ES-I3 (cell line): ENCODE data around the gene UNC13C.

Experiments used
- H3K36me3 ChIP-seq: 2 replicates; pipeline ENCODE4 v1.6.1; 2013; ENCODE audit warnings: mild to moderate bottlenecking, low read length, control low read depth, moderate library complexity; ENCODE audit not compliant: insufficient read depth
- H3K4me1 ChIP-seq: 2 replicates; pipeline ENCODE4 v1.6.1; 2013; ENCODE audit warnings: mild to moderate bottlenecking, control low read depth, low read length; ENCODE audit not compliant: insufficient read depth
- H3K9ac ChIP-seq: 2 replicates; pipeline ENCODE4 v1.6.1; 2013; ENCODE audit warnings: low read depth, mild to moderate bottlenecking, low read length, moderate library complexity
- H3K9me3 ChIP-seq: 2 replicates; pipeline ENCODE4 v1.6.1; 2013; ENCODE audit warnings: mild to moderate bottlenecking, low read length, moderate library complexity; ENCODE audit not compliant: control insufficient read depth, insufficient read depth

Gene UNC13C

DNA sequence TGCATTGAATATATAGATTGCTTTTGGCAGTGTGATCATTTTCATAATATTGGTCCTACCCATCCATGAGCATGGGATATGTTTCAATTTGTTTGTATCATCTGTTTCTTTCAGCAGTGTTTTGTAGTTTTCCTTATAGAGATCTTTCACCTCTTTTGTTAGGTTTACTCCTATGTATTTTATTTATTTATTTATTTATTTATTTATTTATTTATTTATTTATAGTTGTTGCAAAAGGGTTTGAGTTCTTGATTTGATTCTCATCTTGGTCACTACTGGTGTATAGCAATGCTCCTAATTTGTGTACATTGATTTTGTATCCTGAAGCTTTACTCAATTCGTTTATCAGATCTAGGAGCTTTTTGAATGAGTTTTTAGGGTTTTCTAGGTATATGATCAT, 478.2 kb downstream of the UNC13C start:
- Histone ChIP-seq H3K4me1 (no peaks in the 10 kb centered on the region), H3K36me3 (no peaks in the 10 kb centered on the region), H3K9me3 (no peaks in the 10 kb centered on the region; the same call in 1 of the 2 replicates), H3K9ac (no peak overlapping the region)

DNA sequence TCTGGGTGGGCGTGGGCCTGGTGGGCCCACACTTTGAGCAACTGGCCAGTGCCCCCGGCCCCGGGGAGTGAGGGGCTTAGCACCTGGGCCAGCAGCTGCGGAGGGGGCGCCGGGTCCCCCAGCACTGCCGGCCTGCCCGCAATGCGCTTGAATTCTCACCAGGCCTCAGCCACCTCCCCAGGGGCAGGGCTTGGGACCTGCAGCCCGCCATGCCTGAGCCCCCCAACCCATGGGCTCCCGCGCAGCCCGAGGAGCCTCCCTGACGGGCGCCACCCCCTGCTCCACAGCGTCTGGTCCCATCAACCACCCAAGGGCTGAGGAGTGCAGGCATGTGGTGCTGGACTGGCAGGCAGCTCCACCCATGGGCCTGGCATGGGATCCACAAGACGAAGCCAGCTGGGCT, 484.3 kb downstream of the UNC13C start:
- H3K36me3 ChIP-seq: no peaks in the 10 kb centered on the region
- H3K9me3 ChIP-seq: no peaks in the 10 kb centered on the region
- H3K9ac ChIP-seq: no peak overlapping the region
- no peaks in the 10 kb centered on the region for H3K4me1 ChIP-seq

DNA sequence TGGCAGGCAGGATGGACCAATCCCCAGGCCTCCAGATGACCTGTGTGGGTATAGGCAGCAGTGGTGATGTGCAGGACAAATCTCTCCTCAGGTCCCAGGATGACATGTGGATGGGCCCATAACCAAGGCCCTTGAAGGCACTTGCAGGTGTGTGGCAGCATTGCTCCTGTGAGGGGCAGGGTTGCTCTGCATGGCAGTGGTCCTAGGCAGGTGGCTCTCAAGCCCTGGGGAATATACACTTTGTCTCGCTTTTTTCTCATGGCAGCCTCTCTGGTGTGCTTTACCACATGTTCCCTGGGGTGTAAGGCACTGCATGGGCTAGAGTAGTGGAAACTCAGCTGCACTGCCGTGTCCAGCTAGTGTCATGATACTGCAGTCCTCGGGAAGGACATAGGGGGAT, 503.6 kb downstream of the UNC13C start:
- Histone ChIP-seq H3K36me3 (no peaks in the 10 kb centered on the region), H3K9ac (no peak overlapping the region), H3K9me3 (no peaks in the 10 kb centered on the region), H3K4me1 (0 out of 2 replicates have a peak, but pooled peaks cover 4% of the 10 kb centered on the region)

DNA sequence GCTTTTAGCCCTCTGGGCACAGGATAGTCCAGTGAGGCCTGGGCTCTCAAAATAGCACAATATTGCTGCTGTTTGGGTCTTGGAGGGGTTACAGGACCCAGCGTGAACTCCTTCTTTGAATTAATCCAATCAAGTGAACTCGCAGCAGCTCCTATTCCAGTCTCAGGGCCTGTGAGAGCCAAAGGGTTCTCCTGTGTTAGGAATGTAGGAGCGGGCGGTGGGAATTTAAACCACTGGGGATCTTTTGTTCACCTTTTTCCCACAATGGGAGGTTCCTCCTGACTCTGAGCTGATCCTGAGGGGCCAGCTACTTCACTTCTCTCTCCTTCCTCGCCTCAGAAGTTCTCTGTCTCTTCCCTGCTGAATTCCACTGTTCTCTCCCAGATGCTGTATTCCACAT, 504.0 kb downstream of the UNC13C start:
- H3K9me3 ChIP-seq: no peaks in the 10 kb centered on the region
- no peaks in the 10 kb centered on the region for H3K36me3 ChIP-seq
- H3K4me1 ChIP-seq: 0 out of 2 replicates have a peak, but pooled peaks cover 4% of the 10 kb centered on the region
- no peak overlapping the region for H3K9ac ChIP-seq

DNA sequence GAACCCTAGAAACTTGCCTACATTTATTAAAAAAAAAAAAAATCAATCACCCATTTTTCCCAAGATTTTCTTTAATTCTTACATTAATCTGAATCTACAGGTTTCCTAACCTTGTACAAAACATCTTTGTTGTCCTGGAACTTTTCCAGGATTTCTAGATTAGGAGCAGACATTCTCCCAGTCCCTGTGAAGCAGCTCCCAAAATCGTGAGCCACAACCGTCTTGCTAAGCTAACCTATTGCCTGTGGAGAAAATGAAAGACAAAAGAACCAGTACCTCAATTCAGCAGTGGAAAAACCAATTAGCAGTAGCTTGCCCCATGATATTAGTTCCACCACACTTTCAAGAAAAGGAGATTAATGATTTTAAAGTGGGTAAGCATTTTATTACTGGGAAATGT, 522.1 kb downstream of the UNC13C start:
- Histone ChIP-seq H3K9me3 (no peaks in the 10 kb centered on the region), H3K36me3 (no peaks in the 10 kb centered on the region), H3K9ac (no peak overlapping the region), H3K4me1 (peaks cover 6% of the 10 kb centered on the region; the same call in 1 of the 2 replicates)

DNA sequence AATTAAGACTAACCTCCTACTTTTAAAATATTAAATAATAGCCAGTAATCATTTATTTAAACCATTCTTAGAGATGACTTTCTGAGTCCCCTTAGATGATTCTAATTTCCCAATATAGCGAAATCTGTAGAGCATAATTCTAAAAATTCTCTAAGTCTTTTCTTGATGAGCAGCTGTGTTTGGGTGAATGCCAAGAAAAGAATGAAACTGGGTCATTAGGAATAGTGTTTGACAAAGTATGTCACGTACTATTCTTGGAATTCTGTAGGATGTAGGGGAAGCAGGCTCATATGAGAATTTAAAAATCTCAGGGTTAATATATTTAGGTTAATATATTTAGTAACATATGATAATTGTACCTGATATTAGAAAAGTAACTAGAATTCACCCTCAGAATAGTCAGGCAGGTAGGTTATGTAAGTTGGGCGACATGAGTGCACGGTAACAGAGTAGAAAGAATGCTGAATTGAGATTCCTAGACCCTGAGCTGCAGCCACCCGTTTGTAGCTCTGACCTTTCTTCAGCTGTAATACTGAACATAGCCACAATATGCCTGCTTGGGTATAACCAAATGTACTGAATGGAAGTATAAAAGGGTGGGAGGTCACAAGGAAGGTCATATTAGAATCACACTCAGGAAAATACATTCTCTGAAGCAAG, 524.3 kb downstream of the UNC13C start:
- Histone ChIP-seq H3K9me3 (no peaks in the 10 kb centered on the region), H3K4me1 (peaks cover 6% of the 10 kb centered on the region; the same call in 1 of the 2 replicates), H3K36me3 (no peaks in the 10 kb centered on the region), H3K9ac (no peak overlapping the region)

DNA sequence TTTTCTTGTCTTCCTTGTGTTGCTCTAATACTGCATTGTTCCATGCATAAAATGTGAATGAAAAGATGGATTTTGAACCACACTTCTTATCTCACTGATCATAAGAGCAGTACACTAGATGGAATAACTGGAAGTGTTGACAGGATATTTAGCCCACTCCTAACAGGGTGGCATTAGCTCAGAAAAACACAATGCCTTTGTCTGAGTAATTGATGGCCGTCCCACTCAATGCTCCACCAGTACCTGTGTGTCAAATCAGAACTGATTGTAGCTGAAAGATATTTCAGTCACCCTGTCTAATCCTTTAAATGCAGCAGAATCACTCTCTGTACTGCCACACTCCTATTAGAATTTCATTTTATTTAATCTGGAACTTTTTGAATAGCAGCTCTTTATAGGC, 526.5 kb downstream of the UNC13C start:
- Histone ChIP-seq H3K9ac (no peak overlapping the region), H3K4me1 (no peaks in the 10 kb centered on the region), H3K9me3 (no peaks in the 10 kb centered on the region), H3K36me3 (no peaks in the 10 kb centered on the region)

DNA sequence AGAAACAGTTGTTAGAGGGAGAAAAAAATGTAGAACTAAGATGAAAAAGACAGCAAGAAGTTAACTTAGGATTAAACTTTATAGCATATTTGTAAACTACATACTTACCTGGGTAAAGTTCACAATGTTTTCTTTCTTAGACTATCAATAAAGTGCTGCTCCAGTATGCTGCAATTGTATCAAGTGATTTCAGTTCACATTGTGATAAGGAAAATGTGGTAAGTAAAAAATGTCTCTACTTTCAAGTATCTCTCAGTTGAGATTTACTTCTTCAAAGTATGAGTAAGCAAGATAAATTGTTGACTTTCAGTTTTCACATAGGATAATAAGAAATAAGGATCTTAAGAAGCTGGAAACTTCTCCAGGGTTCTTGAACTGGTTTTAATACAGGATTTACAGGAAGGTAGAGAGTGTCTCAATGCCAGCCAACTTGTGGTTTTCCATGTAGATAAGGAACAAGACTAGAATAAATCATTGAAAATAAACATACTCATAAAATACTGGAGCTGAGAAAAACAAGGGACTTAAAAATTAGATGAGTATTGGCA, 528.8 kb downstream of the UNC13C start:
- Histone ChIP-seq H3K36me3 (no peaks in the 10 kb centered on the region), H3K9me3 (no peaks in the 10 kb centered on the region), H3K4me1 (no peaks in the 10 kb centered on the region), H3K9ac (no peak overlapping the region)

DNA sequence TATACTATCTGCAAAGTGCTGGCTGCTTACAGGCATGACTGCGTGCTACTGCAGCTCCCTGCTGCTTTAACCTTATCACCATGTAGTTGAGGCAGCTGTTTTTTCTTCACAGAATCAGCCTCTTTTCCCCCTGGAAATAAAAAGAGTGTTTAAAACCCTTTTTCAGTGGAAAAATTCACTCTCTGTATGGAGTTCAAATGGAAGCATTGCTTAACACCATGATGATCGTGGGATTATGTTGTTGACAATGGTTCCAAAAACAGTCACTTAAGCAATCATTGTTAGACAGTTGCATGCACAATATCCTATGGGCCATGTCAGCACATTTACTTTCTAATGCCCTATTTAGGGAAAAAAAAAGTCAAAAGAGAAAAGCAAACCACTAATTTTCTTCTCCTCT, 536.4 kb downstream of the UNC13C start:
- Histone ChIP-seq H3K9me3 (peaks cover 5% of the 10 kb centered on the region), H3K36me3 (no peaks in the 10 kb centered on the region), H3K9ac (no peak overlapping the region), H3K4me1 (no peaks in the 10 kb centered on the region)

DNA sequence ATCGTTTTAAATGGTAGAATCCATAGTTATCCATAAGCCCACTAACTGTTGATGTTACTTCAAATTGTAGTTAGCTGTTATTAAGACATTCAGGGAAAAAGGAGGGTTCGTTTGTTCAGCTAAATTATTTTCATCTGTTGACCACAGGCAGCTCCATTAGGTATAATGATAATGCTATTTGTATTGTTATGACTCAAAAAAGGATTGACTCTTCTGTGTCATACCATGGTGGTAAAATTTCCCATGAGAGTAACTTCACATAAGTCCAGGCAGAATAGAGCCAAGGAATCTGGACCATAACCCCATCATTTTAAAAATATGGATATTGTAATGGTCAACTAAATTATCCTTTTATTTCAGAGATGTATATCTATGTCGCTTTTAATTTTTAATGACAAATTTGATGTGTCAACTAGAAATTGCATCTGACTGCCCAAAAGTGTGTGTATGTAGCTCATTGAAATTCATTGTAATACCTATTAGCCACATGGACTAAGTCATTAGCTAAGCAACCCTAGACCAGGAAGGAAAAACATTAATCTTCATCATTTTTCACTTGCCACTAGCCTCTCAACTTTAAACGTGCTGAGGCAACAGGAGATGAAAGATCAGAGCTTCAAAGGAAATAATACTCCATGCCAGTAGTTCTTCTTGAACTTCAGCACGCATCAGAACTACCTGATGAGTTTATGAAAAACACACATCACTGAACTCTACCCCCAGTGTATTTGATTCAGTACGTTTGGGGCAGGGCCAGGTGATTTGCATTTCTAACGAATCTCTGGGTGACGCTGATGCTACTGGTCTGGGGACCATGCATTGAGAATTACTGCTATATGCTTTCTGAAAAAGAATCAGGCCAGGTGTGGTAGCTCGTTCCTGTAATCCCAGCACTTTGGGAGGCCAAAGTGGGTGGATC, 537.7 kb downstream of the UNC13C start:
- Histone ChIP-seq H3K9me3 (peaks cover 5% of the 10 kb centered on the region), H3K4me1 (no peaks in the 10 kb centered on the region), H3K36me3 (no peaks in the 10 kb centered on the region), H3K9ac (no peak overlapping the region)

DNA sequence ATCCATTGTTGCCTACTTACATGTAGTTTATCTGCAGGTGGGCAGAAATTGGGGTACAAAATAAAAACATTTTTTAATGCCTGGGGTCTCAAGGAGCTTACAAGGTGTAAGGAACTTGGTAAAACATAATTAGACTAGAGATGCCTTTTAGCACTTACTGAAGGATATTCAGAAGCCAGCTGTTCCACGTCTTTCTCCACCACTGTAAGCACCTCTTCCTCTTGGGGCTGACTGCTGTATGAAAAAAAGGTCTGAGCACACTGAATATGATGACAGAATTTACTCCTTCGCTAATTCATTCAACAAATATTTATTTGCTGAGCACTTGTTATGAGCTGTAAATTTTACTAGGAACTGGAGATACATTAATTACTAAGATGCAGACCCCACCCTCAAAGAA, 539.1 kb downstream of the UNC13C start:
- H3K9ac ChIP-seq: no peak overlapping the region
- no peaks in the 10 kb centered on the region for H3K4me1 ChIP-seq
- H3K36me3 ChIP-seq: no peaks in the 10 kb centered on the region
- peaks cover 5% of the 10 kb centered on the region for H3K9me3 ChIP-seq

DNA sequence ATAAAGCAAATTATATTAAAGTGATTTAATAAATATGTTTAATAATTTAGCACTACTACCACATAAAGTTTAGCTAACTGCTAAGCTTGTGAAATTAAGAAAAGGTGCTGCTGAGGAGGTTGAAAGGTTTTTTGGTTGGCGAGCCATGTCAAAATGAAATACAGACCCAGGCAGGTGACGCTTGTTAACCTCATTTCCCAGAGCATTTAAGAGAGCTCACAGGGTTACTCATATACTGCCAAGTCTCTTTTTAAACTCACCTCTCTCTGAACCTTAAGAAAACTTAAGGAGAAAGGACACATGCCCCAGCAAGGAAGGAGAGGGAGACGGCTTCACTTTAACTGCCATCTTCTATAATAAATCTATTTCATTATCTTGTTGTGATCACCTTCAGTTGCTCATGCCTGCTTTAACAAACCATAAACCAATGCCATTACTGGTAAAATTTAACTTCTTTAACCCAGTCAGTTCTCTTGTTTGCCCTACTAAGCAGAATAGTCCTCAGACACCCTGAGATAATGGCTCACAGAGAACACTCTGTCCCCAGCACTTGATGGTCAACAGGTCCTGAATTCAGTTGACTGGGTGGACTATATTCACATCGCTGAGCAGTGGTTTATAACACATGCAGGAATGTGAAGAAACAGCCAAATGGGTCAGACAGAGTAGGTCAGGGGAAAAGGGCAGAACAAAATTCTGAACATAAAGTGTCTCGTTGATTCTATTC, 540.1 kb downstream of the UNC13C start:
- no peaks in the 10 kb centered on the region for H3K4me1 ChIP-seq
- peaks cover 5% of the 10 kb centered on the region for H3K9me3 ChIP-seq
- H3K9ac ChIP-seq: no peak overlapping the region
- H3K36me3 ChIP-seq: no peaks in the 10 kb centered on the region

DNA sequence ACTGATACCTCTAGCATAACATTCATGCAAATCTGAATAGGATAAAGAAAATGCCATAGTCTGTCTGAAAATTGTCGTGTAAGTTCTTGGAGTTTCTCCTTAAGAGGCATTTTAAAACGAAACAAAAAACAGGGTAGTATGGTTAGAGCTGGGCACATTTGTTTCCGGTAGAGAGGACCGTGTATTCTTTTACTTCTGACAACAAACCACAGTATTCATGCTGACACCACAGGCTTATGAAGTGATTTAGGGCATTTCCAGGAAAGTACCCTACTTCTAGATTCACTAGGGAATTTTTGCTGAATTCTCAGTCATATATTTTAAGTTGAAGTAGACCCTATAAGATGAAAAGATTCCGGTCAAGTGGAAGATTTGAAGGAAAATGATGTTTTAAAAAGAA, 541.3 kb downstream of the UNC13C start:
- no peaks in the 10 kb centered on the region for H3K36me3 ChIP-seq
- H3K4me1 ChIP-seq: no peaks in the 10 kb centered on the region
- H3K9me3 ChIP-seq: peaks cover 2% of the 10 kb centered on the region; the same call in 1 of the 2 replicates
- no peak overlapping the region for H3K9ac ChIP-seq

DNA sequence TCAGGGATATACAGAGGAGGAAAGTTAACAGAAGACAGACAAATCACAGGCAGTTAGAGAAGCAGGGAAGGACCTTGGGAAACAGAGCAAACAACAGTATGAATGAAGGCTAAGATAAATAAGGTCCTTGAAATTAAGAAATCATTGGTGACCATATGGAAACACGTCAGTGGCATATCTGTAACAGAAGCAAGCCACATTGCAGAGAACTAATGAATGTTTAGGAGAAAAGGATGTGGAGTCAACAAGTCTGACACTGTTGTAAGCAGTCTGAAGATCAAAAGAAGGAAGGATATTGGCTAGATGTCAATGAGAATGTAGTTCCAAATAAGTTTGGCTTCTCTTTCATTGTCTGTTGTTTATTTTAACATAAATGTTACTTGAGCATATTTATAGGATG, 542.4 kb downstream of the UNC13C start:
- Histone ChIP-seq H3K9ac (no peak overlapping the region), H3K9me3 (no peaks in the 10 kb centered on the region), H3K36me3 (no peaks in the 10 kb centered on the region), H3K4me1 (no peaks in the 10 kb centered on the region)
